Left ventricle myocardium inferior (tissue), 1 donor: ENCODE data around the gene KIF16B. TPM values are rescaled to one million over a fixed set of nuclear protein-coding genes. Genes with fewer than 3 reads are reported as not detected.

Source experiments
- DNase-seq: peaks from one replicate; pipeline ENCODE4 v3.0.0-alpha.2; 2020
- H3K27ac ChIP-seq: fragments of 200-600 bp; replicated peaks from 2 replicates; pipeline ENCODE4 v1.8.0; 2021
- H3K27me3 ChIP-seq: fragments of 200-600 bp; 2 replicates; pipeline ENCODE4 v1.8.0; 2021; ENCODE audit warnings: low read depth
- H3K36me3 ChIP-seq: fragments of 200-600 bp; 2 replicates; pipeline ENCODE4 v1.8.0; 2021
- H3K4me1 ChIP-seq: fragments of 200-600 bp; 2 replicates; pipeline ENCODE4 v1.8.0; 2021
- H3K4me3 ChIP-seq: fragments of 200-600 bp; 2 replicates; pipeline ENCODE4 v1.8.0; 2021; ENCODE audit warnings: mild to moderate bottlenecking, moderate library complexity
- H3K9me3 ChIP-seq: fragments of 200-600 bp; replicated peaks from 2 replicates; pipeline ENCODE4 v1.8.0; 2021
- CTCF ChIP-seq: fragments of 200-600 bp; IDR thresholded peaks from 2 replicates; pipeline ENCODE4 v1.8.0; 2021; ENCODE audit warnings: antibody characterized with exemption, mild to moderate bottlenecking, borderline replicate concordance
- intact Hi-C: fragments of 100-400 bp; cut with micrococcal nuclease; formaldehyde crosslinking; loops from one replicate; pipeline ENCODE4 v1.11.0; 2022
- total RNA-seq: library from RNA; stranded (reverse); fragmentation: NEBNext Ultra II Directional; extraction: Animal tissue kit (Norgen Biotek cat#: 25700); gene quantifications from one replicate; pipeline ENCODE4 v1.2.1, GENCODE V29; 2021
- donor health status: DM: no; HTN: yes; CAD: no; lungs with severe emphysema.

The KIF16B gene
- total RNA-seq, 1 donor from 2014 or later = 16.4 TPM

GRCh38 chr20:16381444-16381843, 191.8 kb downstream of the KIF16B start:
- Histone ChIP-seq H3K36me3 (peaks cover 50% of the 10 kb centered on the region), H3K27ac (no peak overlapping the region), H3K27me3 (no peaks in the 10 kb centered on the region), H3K4me1 (no peaks in the 10 kb centered on the region), H3K4me3 (no peak overlapping the region), H3K9me3 (no peaks in the 10 kb centered on the region)
- intact Hi-C loops = no loop called here
- DNase-seq = no peak
- no peak for TF ChIP-seq CTCF

GRCh38 chr20:16378712-16379370, 194.4 kb downstream of the KIF16B start:
- no peaks in the 10 kb centered on the region for H3K9me3 ChIP-seq
- intact Hi-C loops = no loop called here
- H3K27me3 ChIP-seq = no peaks in the 10 kb centered on the region
- H3K4me3 ChIP-seq = no peak overlapping the region
- peaks cover 61% of the 10 kb centered on the region for H3K36me3 ChIP-seq
- H3K27ac ChIP-seq = no peak overlapping the region
- TF ChIP-seq CTCF = no peak
- H3K4me1 ChIP-seq = no peaks in the 10 kb centered on the region
- DNase-seq = no peak

GRCh38 chr20:16378122-16378521, 195.1 kb downstream of the KIF16B start:
- no peak overlapping the region for H3K4me3 ChIP-seq
- peaks cover 65% of the 10 kb centered on the region for H3K36me3 ChIP-seq
- H3K27ac ChIP-seq = no peak overlapping the region
- no peak for TF ChIP-seq CTCF
- no peaks in the 10 kb centered on the region for H3K4me1 ChIP-seq
- intact Hi-C loops = no loop called here
- H3K27me3 ChIP-seq = no peaks in the 10 kb centered on the region
- DNase-seq = no peak
- H3K9me3 ChIP-seq = no peaks in the 10 kb centered on the region

GRCh38 chr20:16369441-16369840, 203.8 kb downstream of the KIF16B start:
- Histone ChIP-seq H3K9me3 (no peaks in the 10 kb centered on the region), H3K27me3 (no peaks in the 10 kb centered on the region), H3K27ac (no peak overlapping the region), H3K36me3 (peaks cover 46% of the 10 kb centered on the region), H3K4me3 (no peak overlapping the region), H3K4me1 (peaks cover 20% of the 10 kb centered on the region)
- DNase-seq = no peak
- TF ChIP-seq CTCF = no peak
- intact Hi-C loops = no loop called here

- Histone ChIP-seq H3K9me3 (no peaks in the 10 kb centered on the region), H3K36me3 (peaks cover 39% of the 10 kb centered on the region), H3K4me3 (no peak overlapping the region), H3K4me1 (peaks cover 20% of the 10 kb centered on the region), H3K27ac (no peak overlapping the region), H3K27me3 (no peaks in the 10 kb centered on the region)
- DNase-seq = no peak
- TF ChIP-seq CTCF = no peak
- intact Hi-C loops = no loop called here
Measured at GRCh38 chr20:16368645-16369292, 204.5 kb downstream of the KIF16B start.
